SK-N-SH treated with all-trans-retinoic acid at 6 μM for 48 hours (cell line): ENCODE results near the gene DMD.

Source experiments
- ATAC-seq: fragments of 200-7000 bp; cut with Tn5 transposase; 3 replicates; pipeline ENCODE4 v1.9.1; 2020; ENCODE audit warnings: mild to moderate bottlenecking, moderate library complexity
- ARNTL ChIP-seq: fragments of 450-650 bp; formaldehyde crosslinking; IDR thresholded peaks from 2 replicates; pipeline ENCODE4 v1.5.0; 2020; ENCODE audit warnings: low read depth, mild to moderate bottlenecking, moderate library complexity, borderline replicate concordance
- BACH2 ChIP-seq: fragments of 250-450 bp; sonication (Bioruptor Pico); IDR thresholded peaks from 2 replicates; pipeline ENCODE4 v1.9.0; 2021; ENCODE audit warnings: mild to moderate bottlenecking, borderline replicate concordance
- CSDC2 ChIP-seq: fragments of 250-450 bp; sonication (Bioruptor Pico); IDR thresholded peaks from 2 replicates; pipeline ENCODE4 v1.5.0; 2020; ENCODE audit warnings: mild to moderate bottlenecking, moderate library complexity
- CSRNP3 ChIP-seq: fragments of 250-450 bp; sonication (Bioruptor Pico); IDR thresholded peaks from 2 replicates; pipeline ENCODE4 v1.5.1; 2021; ENCODE audit warnings: mild to moderate bottlenecking, moderate library complexity
- ESRRG ChIP-seq: fragments of 250-450 bp; sonication (Bioruptor Pico); IDR thresholded peaks from 2 replicates; pipeline ENCODE4 v1.6.1; 2021; ENCODE audit warnings: mild to moderate bottlenecking
- GLIS3 ChIP-seq: fragments of 250-450 bp; sonication (Bioruptor Pico); IDR thresholded peaks from 2 replicates; pipeline ENCODE4 v1.5.0; 2020; ENCODE audit warnings: mild to moderate bottlenecking, moderate library complexity
- ISL1 ChIP-seq: fragments of 250-450 bp; sonication (Bioruptor Pico); IDR thresholded peaks from 2 replicates; pipeline ENCODE4 v2.1.2; 2022; ENCODE audit warnings: mild to moderate bottlenecking, moderate library complexity
- OSR1 ChIP-seq: fragments of 250-450 bp; sonication (Bioruptor Pico); IDR thresholded peaks from 2 replicates; pipeline ENCODE4 v1.8.0; 2022; ENCODE audit warnings: moderate library complexity, mild to moderate bottlenecking, inconsistent platforms
- PATZ1 ChIP-seq: fragments of 250-450 bp; sonication (Bioruptor Pico); IDR thresholded peaks from 2 replicates; pipeline ENCODE4 v1.8.0; 2020; ENCODE audit warnings: mild to moderate bottlenecking, moderate library complexity, borderline replicate concordance
- POU6F1 ChIP-seq: fragments of 250-450 bp; sonication (Bioruptor Pico); IDR thresholded peaks from 2 replicates; pipeline ENCODE4 v1.8.0; 2021; ENCODE audit warnings: low read depth, mild to moderate bottlenecking, moderate library complexity, borderline replicate concordance
- PPARA ChIP-seq: fragments of 250-450 bp; sonication (Bioruptor Pico); IDR thresholded peaks from 2 replicates; pipeline ENCODE4 v1.5.0; 2020; ENCODE audit warnings: mild to moderate bottlenecking, borderline replicate concordance
- RARB ChIP-seq: fragments of 250-450 bp; sonication (Bioruptor Pico); IDR thresholded peaks from 2 replicates; pipeline ENCODE4 v1.8.0; 2021; ENCODE audit warnings: mild to moderate bottlenecking, moderate library complexity
- TCF4 ChIP-seq: fragments of 250-450 bp; sonication (Bioruptor Pico); IDR thresholded peaks from 2 replicates; pipeline ENCODE4 v1.8.0; 2021; ENCODE audit warnings: mild to moderate bottlenecking, moderate library complexity, borderline replicate concordance
- TSHZ2 ChIP-seq: fragments of 250-450 bp; sonication (Bioruptor Pico); IDR thresholded peaks from 2 replicates; pipeline ENCODE4 v1.5.0; 2020; ENCODE audit warnings: mild to moderate bottlenecking, moderate library complexity
- ZC3H10 ChIP-seq: fragments of 250-450 bp; sonication (Bioruptor Pico); IDR thresholded peaks from 2 replicates; pipeline ENCODE4 v1.5.1; 2021; ENCODE audit warnings: mild to moderate bottlenecking, moderate library complexity
- ZFP3 ChIP-seq: fragments of 250-450 bp; sonication (Bioruptor Pico); IDR thresholded peaks from 2 replicates; pipeline ENCODE4 v1.5.0; 2020; ENCODE audit warnings: mild to moderate bottlenecking, moderate library complexity
- ZFP30 ChIP-seq: fragments of 450-650 bp; formaldehyde crosslinking; IDR thresholded peaks from 2 replicates; pipeline ENCODE4 v1.5.0; 2022; ENCODE audit warnings: mild to moderate bottlenecking, moderate library complexity
- ZNF565 ChIP-seq: fragments of 450-650 bp; formaldehyde crosslinking; conservative IDR thresholded peaks from 2 replicates; pipeline ENCODE4 v1.5.0; 2020; ENCODE audit warnings: low read depth, mild to moderate bottlenecking, moderate library complexity
- ZNF70 ChIP-seq: fragments of 450-650 bp; formaldehyde crosslinking; IDR thresholded peaks from 2 replicates; pipeline ENCODE4 v1.5.0; 2020; ENCODE audit warnings: mild to moderate bottlenecking, moderate library complexity

Gene DMD

GRCh38 chrX:31223817-31224216 lies 1987.5 kb downstream of the DMD start (continued):
- no peak for TF ChIP-seq ZFP3 (CRISPR knock-in tag)
- no peak for TF ChIP-seq BACH2 (CRISPR knock-in tag)
- no peak for TF ChIP-seq ZNF565
- TF ChIP-seq ZC3H10 (CRISPR knock-in tag), result no peak
- no peak for TF ChIP-seq PPARA
- TF ChIP-seq ZNF70, result no peak

GRCh38 chrX:31222946-31223345 lies 1988.4 kb downstream of the DMD start:
- ATAC-seq, result no peak
- TF ChIP-seq ISL1 (CRISPR knock-in tag), result no peak

- no peak for TF ChIP-seq ESRRG (CRISPR knock-in tag)
- no peak for ATAC-seq
Observed at GRCh38 chrX:31219174-31219573, 1992.2 kb downstream of the DMD start.

- no peak for ATAC-seq
- no peak for TF ChIP-seq TSHZ2 (CRISPR knock-in tag)
- TF ChIP-seq TCF4 (CRISPR knock-in tag), result no peak
- no peak for TF ChIP-seq POU6F1 (CRISPR knock-in tag)
- no peak for TF ChIP-seq ZFP30 (CRISPR knock-in tag)
- TF ChIP-seq ZC3H10 (CRISPR knock-in tag), result no peak
- no peak for TF ChIP-seq BACH2 (CRISPR knock-in tag)
- no peak for TF ChIP-seq CSRNP3 (CRISPR knock-in tag)
- no peak for TF ChIP-seq ARNTL (CRISPR knock-in tag)
- no peak for TF ChIP-seq PPARA
- no peak for TF ChIP-seq OSR1 (CRISPR knock-in tag)
- TF ChIP-seq GLIS3, result no peak
- no peak for TF ChIP-seq RARB (CRISPR knock-in tag)
- TF ChIP-seq ZFP3 (CRISPR knock-in tag), result no peak
Observed at GRCh38 chrX:31217084-31217483, 1994.3 kb downstream of the DMD start.

- TF ChIP-seq ARNTL (CRISPR knock-in tag) (no peak), PATZ1 (CRISPR knock-in tag) (no peak), ISL1 (CRISPR knock-in tag) (no peak), CSDC2 (CRISPR knock-in tag) (no peak), PPARA (no peak), GLIS3 (no peak), ESRRG (CRISPR knock-in tag) (no peak)
- no peak for ATAC-seq
Observed at GRCh38 chrX:31215277-31215815, 1996.0 kb downstream of the DMD start.
